ENCODE measurements around the gene DDIAS.

DNA sequence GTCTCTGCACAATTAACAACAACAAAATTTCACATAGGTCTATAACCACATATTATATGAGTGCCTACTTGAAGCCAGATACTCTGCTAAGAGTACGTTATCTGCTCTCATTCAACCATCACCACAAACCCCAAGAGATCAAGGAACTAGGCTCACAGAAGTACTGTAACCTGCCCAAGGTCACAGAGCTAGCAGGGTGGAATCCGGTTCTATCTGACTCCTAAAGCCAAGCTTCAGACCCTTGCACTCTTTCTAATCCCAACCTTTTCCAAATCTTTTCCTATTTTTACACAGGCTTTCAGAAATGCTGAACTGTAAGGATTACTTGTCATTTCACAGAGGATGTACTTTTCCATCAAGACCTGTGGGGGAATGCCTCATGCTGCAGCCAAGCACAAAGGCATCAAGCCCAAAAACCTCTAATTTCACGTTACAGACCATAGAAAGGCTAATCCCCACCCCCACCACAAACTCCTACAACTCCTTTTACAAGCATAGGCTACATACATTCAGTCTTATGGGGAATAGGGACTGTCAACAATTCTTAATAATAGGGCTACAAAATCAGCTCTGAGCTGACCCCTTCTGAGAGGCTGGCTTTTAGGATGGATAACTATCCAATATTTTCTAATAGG lies 2.2 kb upstream of the DDIAS start:
- TF ChIP-seq POLR2A (IDR thresholded peaks at IDR 0.05; ENCODE audit: low read depth, low read length) (no peak), POLR2AphosphoS5 (IDR thresholded peaks at IDR 0.05; ENCODE audit: low read depth, low read length) (no peak), TAF1 (IDR thresholded peaks at IDR 0.05; ENCODE audit: borderline replicate concordance, low read depth, low read length) (no peak)
